ENCODE data around the gene GALNTL6.
"Not testable (repeated sequence)": the region's sequence is repeated elsewhere in the genome, so short reads cannot be mapped to it uniquely, and the experiment has no call there.

Gene GALNTL6

DNA sequence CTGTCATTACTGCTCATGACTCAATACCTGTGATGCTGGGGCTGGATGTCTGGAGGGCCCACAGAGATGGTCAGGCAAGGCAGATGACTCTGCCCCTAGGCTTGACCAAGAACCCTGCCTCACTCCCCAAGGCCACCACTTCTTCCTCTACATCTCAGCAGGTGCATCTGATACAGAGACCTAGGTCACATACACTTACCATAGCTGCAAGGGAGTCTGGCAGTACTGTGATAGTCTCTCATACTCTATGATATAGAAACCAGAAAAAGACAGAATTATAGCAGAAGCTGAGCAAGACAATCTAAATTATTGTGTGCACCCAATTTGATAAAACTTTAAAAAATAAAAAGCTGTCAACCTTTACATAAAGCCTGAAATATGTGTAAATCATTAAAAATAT lies 878.3 kb downstream of the GALNTL6 start:
- no peak for DNase-seq

DNA sequence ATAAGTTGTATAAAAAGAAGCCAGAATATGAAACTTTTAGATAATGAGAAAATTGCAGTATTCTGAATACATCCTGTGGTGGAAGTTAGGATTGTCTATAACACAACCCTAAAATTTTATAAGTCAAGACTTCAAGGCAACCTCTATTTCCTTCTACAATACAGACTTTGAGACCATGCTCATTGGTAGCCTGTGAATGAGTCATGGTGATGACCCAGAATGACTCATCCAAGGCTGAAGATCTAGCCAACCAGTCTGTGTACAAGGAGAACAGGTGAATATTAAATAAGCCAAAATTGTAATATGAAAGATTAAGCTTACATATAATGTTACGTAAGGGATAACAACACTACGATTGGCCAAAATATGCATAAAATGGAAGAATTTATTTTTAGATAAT lies 879.5 kb downstream of the GALNTL6 start:
- DNase-seq, result no peak

- no peak for DNase-seq
Observed at GRCh38 chr4:172698256-172698655, 885.1 kb downstream of the GALNTL6 start.

DNA sequence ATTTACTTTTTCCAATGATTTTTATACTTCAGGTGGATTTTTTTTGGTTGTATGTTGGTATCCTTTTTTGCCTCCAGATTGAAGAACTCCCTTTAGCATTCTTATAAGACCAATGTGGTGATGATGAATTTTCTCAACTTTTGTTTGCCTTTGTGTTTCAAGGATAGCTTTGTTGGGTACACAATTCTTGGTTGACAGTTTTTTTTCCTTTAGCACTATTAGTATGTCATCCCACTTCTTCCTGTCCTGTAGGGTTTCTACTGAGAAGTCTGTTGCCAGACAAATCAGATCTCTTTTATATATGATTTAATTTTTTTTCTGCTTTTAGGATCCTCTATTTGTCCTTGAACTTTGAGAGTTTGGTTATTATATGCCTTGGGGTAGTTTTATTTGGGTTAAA lies 892.4 kb downstream of the GALNTL6 start:
- no peak for DNase-seq

GRCh38 chr4:172706000-172706399 lies 892.8 kb downstream of the GALNTL6 start:
- no peak for DNase-seq

DNA sequence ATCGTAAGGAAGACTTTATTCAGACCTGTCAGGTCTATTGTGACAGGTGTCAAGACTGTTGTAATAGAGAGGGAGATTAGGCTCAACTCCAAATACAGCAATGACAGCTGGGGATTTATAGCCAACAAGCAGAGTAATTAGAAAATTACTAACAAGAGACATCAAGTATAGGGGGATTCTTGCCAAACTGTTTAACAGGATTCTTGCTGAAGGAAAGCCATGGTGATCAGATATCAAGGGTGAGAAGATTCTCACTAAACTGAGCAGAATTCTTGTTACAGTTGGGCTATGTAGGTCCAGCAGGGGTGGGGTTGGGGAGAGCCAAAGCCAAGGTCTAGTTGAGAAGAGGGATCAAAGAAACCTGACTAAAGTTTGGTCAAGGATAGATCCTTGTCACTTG lies 894.4 kb downstream of the GALNTL6 start:
- DNase-seq, result peak; percentile 41

DNA sequence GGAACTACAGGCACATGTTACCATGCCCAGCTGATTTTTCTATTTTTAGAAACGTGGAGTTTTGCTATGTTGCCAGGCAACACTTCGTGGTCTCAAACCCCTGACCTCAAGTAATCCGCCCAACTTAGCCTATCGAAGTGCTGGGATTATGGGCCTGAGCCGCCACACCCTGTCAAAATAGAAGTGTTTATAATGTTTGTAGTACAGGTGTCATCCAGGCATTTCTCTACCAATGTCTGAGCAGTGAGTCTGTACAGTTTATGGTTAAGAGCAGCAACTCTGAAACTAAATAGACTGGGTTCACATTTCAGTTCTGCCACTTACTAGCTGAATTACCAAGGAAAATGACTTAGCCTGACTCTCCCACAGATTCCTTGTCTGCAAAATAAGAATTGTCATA lies 895.0 kb downstream of the GALNTL6 start:
- no peak for DNase-seq

DNA sequence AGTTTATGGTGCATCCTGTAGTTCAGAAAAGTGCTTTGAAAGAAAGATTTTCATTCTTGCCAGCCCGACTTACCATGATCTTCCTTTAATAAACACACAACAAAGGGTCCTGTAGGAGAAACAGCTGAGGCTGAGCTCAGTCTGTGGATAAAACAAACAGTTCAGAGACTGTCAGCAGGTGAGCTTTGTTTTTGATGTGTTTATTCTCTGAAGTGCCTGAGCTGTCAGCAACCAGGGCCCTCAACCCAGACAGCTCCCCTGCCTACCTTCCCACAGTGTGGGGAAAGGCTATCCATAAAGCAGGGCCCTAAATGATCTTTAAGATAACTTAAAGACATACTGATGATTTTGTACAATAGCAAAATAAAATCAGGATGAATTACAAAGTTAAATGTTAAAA lies 896.2 kb downstream of the GALNTL6 start:
- peak; percentile 80 for DNase-seq

DNA sequence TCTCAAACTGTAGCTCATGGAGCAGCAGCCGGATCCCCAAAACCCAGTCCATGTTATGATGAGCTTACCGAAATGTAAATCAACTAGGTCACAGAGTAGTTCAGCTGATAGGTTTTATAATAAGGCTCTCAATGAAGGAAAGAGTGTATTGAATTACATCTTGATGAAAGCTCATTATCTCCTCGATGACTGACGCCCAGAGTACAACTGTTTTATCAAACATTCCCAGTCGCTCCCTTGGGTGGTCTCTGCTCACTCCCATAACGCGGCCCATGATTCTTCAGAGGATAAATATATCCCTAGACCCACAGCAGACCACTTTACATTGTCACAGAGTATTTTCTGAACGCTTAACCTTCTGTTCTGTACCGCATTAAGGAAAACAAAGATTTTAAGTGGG lies 903.1 kb downstream of the GALNTL6 start:
- no peak for DNase-seq

DNA sequence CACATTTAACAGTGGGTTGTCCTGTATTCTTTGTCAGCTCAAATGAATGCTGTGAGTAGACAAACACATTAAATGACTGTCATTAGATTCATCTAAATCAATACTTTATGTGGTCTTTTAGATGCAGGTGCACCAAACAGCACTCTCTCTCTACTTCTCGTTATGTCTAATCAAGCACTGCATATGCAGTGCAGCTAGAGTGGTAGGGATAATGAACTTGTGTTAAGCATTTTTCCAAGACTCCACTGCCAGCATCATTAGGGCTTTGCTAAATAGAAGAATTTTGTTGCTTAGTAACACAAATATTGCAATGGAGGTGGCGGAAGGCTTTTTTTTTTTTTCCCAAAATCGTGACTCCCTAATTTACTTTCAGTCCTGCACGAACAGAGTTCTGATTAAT lies 908.5 kb downstream of the GALNTL6 start:
- DNase-seq, result peak; percentile 52

DNA sequence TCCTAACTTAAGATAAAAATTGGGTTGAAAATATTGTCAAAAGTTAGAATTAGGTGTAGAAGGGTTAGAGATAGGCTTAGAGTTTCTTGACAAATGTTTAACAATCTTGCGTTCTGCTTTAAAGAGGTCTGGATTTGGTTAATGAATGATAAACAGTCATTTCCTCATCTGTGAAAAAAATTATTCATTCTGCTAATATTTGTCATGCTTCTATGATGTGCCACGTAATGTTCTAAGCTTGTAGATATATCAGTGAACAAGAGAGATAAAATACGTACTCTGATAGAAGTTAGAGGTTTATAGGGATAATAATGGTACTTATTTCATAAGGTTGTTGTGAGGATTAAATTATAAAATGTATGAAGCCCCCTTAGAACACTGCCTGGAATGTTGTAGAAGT lies 912.4 kb downstream of the GALNTL6 start:
- no peak for DNase-seq

DNA sequence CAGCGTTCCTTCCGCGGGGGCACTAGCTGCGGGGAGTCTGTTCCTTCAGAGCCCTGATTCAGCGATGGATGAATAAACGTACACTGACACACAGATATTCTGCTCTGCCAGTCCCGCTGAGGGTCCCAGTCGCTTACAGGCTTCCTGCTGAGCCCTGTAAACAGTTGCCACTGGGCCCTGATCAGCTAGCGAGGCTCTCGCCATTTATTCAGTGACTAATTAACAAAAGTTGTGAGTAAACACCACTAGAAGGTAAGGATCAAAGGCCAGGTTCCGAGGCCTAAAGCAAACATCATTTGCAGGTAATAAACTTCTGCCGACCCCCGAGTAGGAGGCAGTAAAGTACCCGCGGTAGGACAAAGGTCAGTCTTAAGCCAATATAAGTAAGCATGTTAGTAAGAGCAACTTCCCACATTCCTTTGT lies 912.8 kb downstream of the GALNTL6 start:
- DNase-seq, result no peak

- no peak for DNase-seq
Observed at GRCh38 chr4:172727631-172728030, 914.4 kb downstream of the GALNTL6 start.

GRCh38 chr4:172733645-172734044 lies 920.4 kb downstream of the GALNTL6 start:
- not testable (repeated sequence) for DNase-seq

DNA sequence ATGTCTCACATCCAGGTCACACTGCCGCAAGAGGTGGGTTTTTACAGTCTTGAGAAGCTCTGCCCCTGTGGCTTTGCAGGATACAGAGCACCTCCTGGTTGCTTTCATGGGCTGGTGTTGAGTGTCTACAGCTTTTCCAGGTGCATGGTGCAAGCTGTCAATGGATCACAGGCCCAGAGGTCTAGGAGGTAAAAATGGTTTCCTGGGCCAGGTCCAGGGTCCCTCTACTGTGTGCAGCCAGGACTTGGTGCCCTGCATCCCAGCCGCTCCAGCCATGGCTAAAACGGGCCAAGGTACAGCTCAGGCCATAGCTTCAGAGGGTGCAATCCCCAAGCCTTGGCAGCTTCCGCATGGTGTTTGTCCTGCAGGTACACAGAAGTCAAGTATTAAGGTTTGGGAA lies 921.4 kb downstream of the GALNTL6 start:
- DNase-seq, result no peak

GRCh38 chr4:172736046-172736445 lies 922.8 kb downstream of the GALNTL6 start:
- DNase-seq, result no peak

DNA sequence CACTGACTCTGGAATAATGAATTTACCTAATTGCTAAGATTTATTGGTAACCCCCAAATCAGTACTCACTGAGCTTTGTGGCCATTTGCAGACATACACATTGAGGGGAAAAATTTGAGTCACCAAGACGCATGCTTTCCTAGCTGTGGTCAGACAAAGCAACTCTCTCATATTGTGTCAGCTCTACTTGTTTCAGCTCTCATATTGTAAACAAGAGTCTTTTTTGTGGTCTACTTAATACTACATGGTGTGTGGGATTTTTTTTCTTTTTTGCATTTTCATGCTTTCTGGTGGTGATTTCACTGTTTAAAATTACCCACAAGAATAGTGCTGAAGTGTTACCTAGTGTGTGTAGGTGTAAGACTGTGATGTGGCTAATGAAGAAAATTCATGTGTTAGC lies 927.2 kb downstream of the GALNTL6 start:
- no peak for DNase-seq

- DNase-seq, result no peak
Observed at GRCh38 chr4:172750910-172751309, 937.7 kb downstream of the GALNTL6 start.

GRCh38 chr4:172751550-172751949 lies 938.3 kb downstream of the GALNTL6 start:
- no peak for DNase-seq

- no peak for DNase-seq
Observed at GRCh38 chr4:172758586-172759340, 945.6 kb downstream of the GALNTL6 start.

- DNase-seq, result no peak
Observed at GRCh38 chr4:172760512-172760911, 947.3 kb downstream of the GALNTL6 start.

GRCh38 chr4:172762895-172763294 lies 949.7 kb downstream of the GALNTL6 start:
- DNase-seq, result no peak

DNA sequence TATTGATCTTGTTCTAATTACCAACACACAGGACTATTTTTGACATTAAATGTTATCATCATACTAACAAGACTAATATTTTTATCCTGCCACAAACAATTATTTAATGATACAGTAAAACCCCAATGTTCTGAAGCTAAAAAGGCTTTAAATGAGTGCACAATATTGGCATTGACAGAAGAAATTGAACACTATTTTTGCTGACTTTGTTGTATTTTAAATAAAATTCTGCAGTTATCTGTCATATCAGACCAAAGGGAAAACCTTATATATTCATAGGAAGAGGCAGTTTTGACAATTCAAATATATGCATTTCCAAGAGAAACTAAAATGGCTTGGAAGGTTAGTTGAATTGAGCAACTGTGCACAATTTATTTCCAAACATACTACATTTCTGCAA lies 957.6 kb downstream of the GALNTL6 start:
- DNase-seq, result no peak

DNA sequence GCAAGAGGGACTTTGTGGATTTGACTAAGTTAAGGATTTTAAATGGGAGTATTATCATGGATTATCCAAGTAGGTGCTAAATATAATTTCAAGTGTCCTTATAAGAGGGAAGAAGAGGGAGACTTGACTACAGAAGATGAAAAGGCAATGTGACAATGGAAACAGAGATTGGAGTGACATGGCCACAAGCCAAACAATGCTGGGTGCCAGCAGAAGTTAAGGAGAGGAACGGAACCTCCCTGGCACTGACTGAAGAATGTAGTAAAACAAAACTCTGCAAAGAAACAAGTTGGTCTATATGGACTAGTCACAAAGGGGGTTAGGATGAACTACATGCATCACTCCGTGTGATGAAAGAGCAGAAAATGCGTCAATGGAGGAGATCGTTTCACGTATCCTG lies 959.6 kb downstream of the GALNTL6 start:
- DNase-seq, result no peak

DNA sequence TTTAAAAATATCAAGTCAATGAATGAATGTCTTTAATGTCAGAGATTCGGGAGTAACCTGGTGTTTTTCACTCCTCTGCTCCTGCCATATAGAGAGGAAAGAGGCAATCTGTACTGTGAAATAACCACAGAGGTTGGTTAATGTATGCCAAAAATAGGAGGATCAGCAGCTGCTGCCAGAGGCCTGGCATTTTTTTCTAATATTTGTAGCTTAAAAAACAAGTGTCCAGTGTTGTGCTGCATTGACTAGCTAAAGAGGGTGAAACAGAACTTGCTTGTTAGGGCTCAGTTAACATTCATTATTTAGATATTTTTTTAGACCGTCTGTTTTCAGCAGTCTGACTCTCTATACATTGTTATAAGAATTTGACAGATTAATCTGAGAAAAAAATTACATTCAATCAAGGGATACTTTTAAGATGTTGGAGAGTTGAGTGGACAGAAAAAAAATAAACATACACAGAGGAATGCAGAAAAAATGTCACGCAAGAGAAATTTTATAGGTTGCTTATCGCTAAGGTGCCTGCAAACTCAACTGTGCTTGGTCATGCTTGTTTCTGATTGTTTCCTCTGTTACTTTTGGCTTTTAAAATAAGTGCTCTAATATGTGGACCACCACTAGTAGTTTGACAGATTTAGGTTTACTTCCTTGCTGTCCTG lies 963.1 kb downstream of the GALNTL6 start:
- no peak for DNase-seq

Data from NCI-H1417 treated with DMSO at 0.1 percent for 48 hours (cell line).